OCI-LY1 (cell line): Measurements from ENCODE around the gene MPP2.

Source experiments
- EZH2 ChIP-seq: fragments of 200-600 bp; sonication (generic), shearing (Covaris generic); IDR thresholded peaks from 2 replicates; pipeline ENCODE4 v1.8.0; 2017; ENCODE audit warnings: borderline replicate concordance, mixed run types, mild to moderate bottlenecking, antibody characterized with exemption, low read length, moderate library complexity, mixed read lengths
- TF ChIP-seq, protein P1 (sequence below): fragments of 200-600 bp; sonication (generic), shearing (Covaris generic); IDR thresholded peaks from 2 replicates; pipeline ENCODE4 v1.5.1; 2017; ENCODE audit warnings: mild to moderate bottlenecking, antibody characterized with exemption, low read length, moderate library complexity, mixed read lengths

DNA sequence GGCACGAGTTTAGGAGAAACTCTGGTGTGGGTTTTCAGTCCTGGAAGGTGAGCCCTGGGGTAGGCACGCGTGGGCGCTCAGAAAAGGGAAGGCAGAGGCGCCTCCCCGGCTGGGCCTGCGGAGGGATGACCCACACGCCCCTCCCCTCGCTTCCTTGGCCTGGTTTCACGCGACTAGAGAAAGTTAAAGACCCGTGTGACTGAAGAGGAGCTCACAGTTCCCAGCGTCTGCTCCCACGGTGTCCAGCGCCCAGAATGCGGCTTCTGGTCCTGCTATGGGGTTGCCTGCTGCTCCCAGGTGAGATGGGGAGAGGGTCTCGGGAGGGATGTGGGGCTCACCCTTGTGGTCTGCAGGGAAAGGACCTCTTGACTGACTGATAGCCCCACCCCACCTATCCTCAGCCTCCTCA is 60.4 kb downstream of the MPP2 start, which contains the start of gene CD300LG:
- no peak for TF ChIP-seq EZH2
- TF ChIP-seq, protein P1, sequence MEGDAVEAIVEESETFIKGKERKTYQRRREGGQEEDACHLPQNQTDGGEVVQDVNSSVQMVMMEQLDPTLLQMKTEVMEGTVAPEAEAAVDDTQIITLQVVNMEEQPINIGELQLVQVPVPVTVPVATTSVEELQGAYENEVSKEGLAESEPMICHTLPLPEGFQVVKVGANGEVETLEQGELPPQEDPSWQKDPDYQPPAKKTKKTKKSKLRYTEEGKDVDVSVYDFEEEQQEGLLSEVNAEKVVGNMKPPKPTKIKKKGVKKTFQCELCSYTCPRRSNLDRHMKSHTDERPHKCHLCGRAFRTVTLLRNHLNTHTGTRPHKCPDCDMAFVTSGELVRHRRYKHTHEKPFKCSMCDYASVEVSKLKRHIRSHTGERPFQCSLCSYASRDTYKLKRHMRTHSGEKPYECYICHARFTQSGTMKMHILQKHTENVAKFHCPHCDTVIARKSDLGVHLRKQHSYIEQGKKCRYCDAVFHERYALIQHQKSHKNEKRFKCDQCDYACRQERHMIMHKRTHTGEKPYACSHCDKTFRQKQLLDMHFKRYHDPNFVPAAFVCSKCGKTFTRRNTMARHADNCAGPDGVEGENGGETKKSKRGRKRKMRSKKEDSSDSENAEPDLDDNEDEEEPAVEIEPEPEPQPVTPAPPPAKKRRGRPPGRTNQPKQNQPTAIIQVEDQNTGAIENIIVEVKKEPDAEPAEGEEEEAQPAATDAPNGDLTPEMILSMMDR: no peak
